GM23248 (cell line): ENCODE results near the gene TAX1BP3. TPM values are rescaled to one million over a fixed set of nuclear protein-coding genes. Genes with fewer than 3 reads are reported as not detected.
A peak's percentile ranks its signal among the peaks of the same experiment; 100 is the strongest.

ENCODE experiments used
- DNase-seq: peaks from one replicate; pipeline ENCODE4 v3.0.0-alpha.2; 2015
- H2AFZ ChIP-seq: fragments of 200-600 bp; sonication (generic); 2 replicates; pipeline ENCODE4 v1.6.1; 2016; ENCODE audit warnings: antibody characterized with exemption
- H3F3A ChIP-seq: fragments of 200-600 bp; sonication (generic); 2 replicates; pipeline ENCODE4 v1.6.1; 2016; ENCODE audit warnings: mild to moderate bottlenecking, antibody characterized with exemption, mixed run types; ENCODE audit not compliant: insufficient read depth
- H3K27ac ChIP-seq: fragments of 200-600 bp; sonication (generic); 2 replicates; pipeline ENCODE4 v1.5.1; 2016; ENCODE audit warnings: mild to moderate bottlenecking
- H3K27me3 ChIP-seq: fragments of 200-600 bp; sonication (generic); replicated peaks from 2 replicates; pipeline ENCODE4 v1.6.1; 2016; ENCODE audit warnings: mild to moderate bottlenecking; ENCODE audit not compliant: insufficient read depth
- H3K36me3 ChIP-seq: fragments of 200-600 bp; sonication (generic); 2 replicates; pipeline ENCODE4 v1.6.1; 2016; ENCODE audit warnings: low read depth, mild to moderate bottlenecking
- H3K4me1 ChIP-seq: fragments of 200-600 bp; sonication (generic); 2 replicates; pipeline ENCODE4 v1.6.1; 2016; ENCODE audit warnings: mild to moderate bottlenecking; ENCODE audit not compliant: insufficient read depth
- H3K4me2 ChIP-seq: fragments of 200-600 bp; sonication (generic); one replicate; pipeline ENCODE4 v1.6.1; 2016; ENCODE audit warnings: mild to moderate bottlenecking; ENCODE audit not compliant: unreplicated experiment
- H3K4me3 ChIP-seq: fragments of 200-600 bp; sonication (generic); 2 replicates; pipeline ENCODE4 v1.5.1; 2016; ENCODE audit warnings: mild to moderate bottlenecking
- H3K79me2 ChIP-seq: fragments of 200-600 bp; sonication (generic); 2 replicates; pipeline ENCODE4 v1.6.1; 2016; ENCODE audit warnings: mild to moderate bottlenecking; ENCODE audit not compliant: insufficient read depth
- H3K9ac ChIP-seq: fragments of 200-600 bp; sonication (generic); 2 replicates; pipeline ENCODE4 v1.6.1; 2016; ENCODE audit warnings: mild to moderate bottlenecking
- H3K9me2 ChIP-seq: fragments of 200-600 bp; sonication (generic); 2 replicates; pipeline ENCODE4 v1.6.1; 2016; ENCODE audit warnings: mixed run types, mild to moderate bottlenecking, moderate library complexity; ENCODE audit not compliant: insufficient read depth
- H3K9me3 ChIP-seq: fragments of 200-600 bp; sonication (generic); one replicate; pipeline ENCODE4 v1.6.1; 2017; ENCODE audit warnings: low read depth
- H4K20me1 ChIP-seq: fragments of 200-600 bp; sonication (generic); 2 replicates; pipeline ENCODE4 v1.6.0; 2016; ENCODE audit not compliant: insufficient read depth
- EZH2 ChIP-seq: fragments of 200-600 bp; sonication (generic); IDR thresholded peaks from 2 replicates; pipeline ENCODE4 v1.6.1; 2018; ENCODE audit warnings: antibody characterized with exemption, mild to moderate bottlenecking; ENCODE audit not compliant: insufficient read depth, poor library complexity, severe bottlenecking
- EZH2phosphoT487 ChIP-seq: fragments of 200-600 bp; sonication (generic); IDR thresholded peaks from 2 replicates; pipeline ENCODE4 v1.6.1; 2018; ENCODE audit warnings: antibody characterized with exemption, moderate library complexity, mild to moderate bottlenecking, low read depth; ENCODE audit not compliant: insufficient read depth
- WGBS, 2 experiments: methylation state at CpG; one replicate each; pipeline ENCODE4 v1.1.6; 2015 to 2017; ENCODE audit warnings: low lambda C conversion rate in 2 of 2, low coverage in 1 of 2; ENCODE audit errors: missing lambda C conversion rate in 2 of 2; 5-methylcytosine and 5-hydroxymethylcytosine counted together
- in situ Hi-C: fragments of 300-500 bp; cut with MboI; formaldehyde crosslinking; loops from 2 replicates; pipeline ENCODE4 v1.15.0; 2020
- polyA plus RNA-seq: library from polyadenylated mRNA; unstranded; fragments of >200 nt; fragmentation: Nextera tagmentation; extraction: Ambion mirVana; gene quantifications from 2 replicates; pipeline ENCODE4 v1.2.1, GENCODE V29; 2016
- total RNA-seq: library from RNA; depleted of rRNA; stranded (reverse); fragments of >200 nt; shearing (Covaris generic); gene quantifications from 2 replicates; pipeline ENCODE4 v1.2.3, GENCODE V29; 2014

Gene TAX1BP3
- total and polyA plus RNA-seq, 2 experiments from 2014 or later, result 331 to 418 TPM

DNA sequence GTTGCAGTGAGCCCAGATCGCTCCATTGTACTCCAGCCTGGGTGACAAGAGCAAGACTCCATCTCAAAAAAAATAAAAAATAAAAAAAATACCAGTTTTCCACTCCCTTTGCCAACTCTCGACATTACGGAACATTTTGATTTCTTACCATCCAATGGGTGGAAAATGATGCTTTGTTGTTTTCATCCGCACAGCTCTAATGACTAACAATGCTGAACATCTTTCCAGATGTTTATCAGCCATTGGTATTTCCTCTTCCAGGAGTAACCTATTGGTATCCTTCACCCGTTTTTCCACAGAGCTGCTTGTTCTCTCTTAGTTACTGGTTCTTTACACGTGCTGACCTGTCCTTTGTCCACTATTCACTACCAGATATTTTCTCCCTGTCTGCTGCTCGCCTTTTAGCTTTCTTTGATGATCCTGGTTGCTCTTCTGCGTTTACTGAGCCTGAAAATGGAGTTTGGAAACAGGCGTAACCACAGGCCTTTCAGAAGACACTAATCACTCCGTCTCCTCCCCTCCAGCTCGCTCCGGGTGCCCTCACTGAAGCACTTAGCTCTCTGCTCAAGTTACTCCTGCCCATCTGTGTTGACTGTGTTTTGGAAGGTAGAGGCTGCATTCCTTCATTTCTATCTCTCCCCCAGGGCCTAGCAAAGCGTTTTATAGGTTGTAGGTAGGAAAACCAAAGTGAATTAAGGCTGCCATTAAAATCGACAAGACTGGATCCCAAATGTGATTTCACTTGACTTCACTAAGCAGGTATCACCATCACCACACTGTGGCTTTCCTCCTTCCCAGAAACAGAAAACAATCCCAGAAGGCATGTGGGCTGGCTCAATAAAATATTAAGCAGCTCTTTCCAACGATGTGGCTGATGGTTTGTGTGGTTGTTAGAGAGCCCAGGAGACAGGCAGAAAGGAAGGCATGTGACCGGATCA is 41.3 kb downstream of the TAX1BP3 start:
- no peaks in the 10 kb centered on the region for H3K4me1 ChIP-seq
- WGBS, 2 experiments, result 86% methylated on average over 16 of the region's 16 CpGs
- no peak overlapping the region for H3K4me3 ChIP-seq
- TF ChIP-seq EZH2phosphoT487 (no peak), EZH2 (no peak)
- H3K79me2 ChIP-seq, result no peaks in the 10 kb centered on the region
- H3K9ac ChIP-seq, result no peak overlapping the region
- in situ Hi-C loops, result loop anchor here (25.0 kb wide), 1 partner anchor 590 kb away; no protein-coding TSS in a partner anchor
- H3K4me2 ChIP-seq, result no peak overlapping the region
- no peaks in the 10 kb centered on the region for H3K27me3 ChIP-seq
- no peaks in the 10 kb centered on the region for H3F3A ChIP-seq
- DNase-seq, result peak; percentile 7
- no peak overlapping the region for H2AFZ ChIP-seq
- H3K9me2 ChIP-seq, result no peaks in the 10 kb centered on the region
- no peaks in the 10 kb centered on the region for H3K9me3 ChIP-seq
- H3K27ac ChIP-seq, result no peak overlapping the region
- no peaks in the 10 kb centered on the region for H3K36me3 ChIP-seq
- H4K20me1 ChIP-seq, result no peaks in the 10 kb centered on the region

GRCh38 chr17:3622977-3623594 is 45.3 kb downstream of the TAX1BP3 start:
- no peaks in the 10 kb centered on the region for H4K20me1 ChIP-seq

DNA sequence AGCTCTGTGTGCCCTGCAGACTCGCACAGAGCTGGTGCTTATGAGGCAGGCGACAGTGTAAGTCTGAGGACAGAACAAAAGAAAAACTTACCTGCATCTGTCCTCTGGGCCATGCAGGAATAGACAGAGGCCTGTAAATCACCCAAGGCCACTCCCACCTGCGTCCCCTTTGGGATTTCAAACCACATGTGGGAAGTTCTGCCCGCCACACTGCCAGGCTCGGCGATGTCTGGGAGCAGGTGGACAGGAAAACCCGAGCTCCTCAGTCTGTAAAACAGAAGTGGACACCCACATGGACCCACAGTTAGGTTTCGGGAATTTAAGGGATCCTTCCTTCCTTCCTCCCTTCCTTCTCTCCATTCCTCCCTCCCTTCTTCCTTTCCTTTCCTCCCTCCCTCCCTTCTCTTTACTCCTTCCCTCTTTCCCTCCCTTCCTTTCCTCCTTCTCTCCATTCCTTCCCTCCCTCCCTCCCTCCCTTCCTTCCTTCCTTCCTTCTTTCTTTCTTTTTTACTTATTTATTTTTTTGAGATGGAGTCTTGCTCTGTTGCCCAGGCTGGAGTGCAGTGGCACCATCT is 47.1 kb downstream of the TAX1BP3 start:
- 91% methylated on average over 8 of the region's 8 CpGs for WGBS, 2 experiments
- Histone ChIP-seq H4K20me1 (no peaks in the 10 kb centered on the region), H3K27ac (no peak overlapping the region), H3K79me2 (no peaks in the 10 kb centered on the region), H3K4me1 (no peaks in the 10 kb centered on the region), H3K4me2 (no peak overlapping the region), H3K27me3 (no peaks in the 10 kb centered on the region), H3K4me3 (no peak overlapping the region), H3K36me3 (peaks cover 17% of the 10 kb centered on the region; the same call in 1 of the 2 replicates), H3K9me3 (no peaks in the 10 kb centered on the region), H2AFZ (no peak overlapping the region), H3F3A (no peaks in the 10 kb centered on the region), H3K9ac (no peak overlapping the region), H3K9me2 (no peaks in the 10 kb centered on the region)
- no peak for TF ChIP-seq EZH2phosphoT487
- TF ChIP-seq EZH2, result no peak
- in situ Hi-C loops, result no loop called here
- no peak for DNase-seq

More at GRCh38 chr17:3622977-3623594, 45.3 kb downstream of the TAX1BP3 start:
- H3K36me3 ChIP-seq, result peaks cover 7% of the 10 kb centered on the region; the same call in 1 of the 2 replicates
- H3K4me3 ChIP-seq, result no peak overlapping the region
- no peak overlapping the region for H3K4me2 ChIP-seq
- H2AFZ ChIP-seq, result no peak overlapping the region
- no peaks in the 10 kb centered on the region for H3K4me1 ChIP-seq
- no peak overlapping the region for H3K27ac ChIP-seq
- DNase-seq, result no peak
- TF ChIP-seq EZH2 (no peak), EZH2phosphoT487 (no peak)
- in situ Hi-C loops, result no loop called here
- H3F3A ChIP-seq, result no peaks in the 10 kb centered on the region
- no peak overlapping the region for H3K9ac ChIP-seq
- no peaks in the 10 kb centered on the region for H3K27me3 ChIP-seq
- no peaks in the 10 kb centered on the region for H3K9me3 ChIP-seq
- no peaks in the 10 kb centered on the region for H3K79me2 ChIP-seq
- no peaks in the 10 kb centered on the region for H3K9me2 ChIP-seq
- 94 to 95% methylated on average over 16 of the region's 16 CpGs for WGBS, 2 experiments

GRCh38 chr17:3615160-3615870 is 53.1 kb downstream of the TAX1BP3 start:
- H3K36me3 ChIP-seq, result peaks cover 24% of the 10 kb centered on the region; the same call in 1 of the 2 replicates
- WGBS, 2 experiments, result 93 to 94% methylated on average over 18 of the region's 18 CpGs
- no peaks in the 10 kb centered on the region for H3K9me2 ChIP-seq
- H3K4me1 ChIP-seq, result no peaks in the 10 kb centered on the region
- H3K27ac ChIP-seq, result no peak overlapping the region
- no peaks in the 10 kb centered on the region for H3F3A ChIP-seq
- no peak overlapping the region for H2AFZ ChIP-seq
- in situ Hi-C loops, result no loop called here
- H3K9me3 ChIP-seq, result no peaks in the 10 kb centered on the region
- H4K20me1 ChIP-seq, result no peaks in the 10 kb centered on the region
- no peak overlapping the region for H3K4me3 ChIP-seq
- H3K4me2 ChIP-seq, result no peak overlapping the region
- no peak overlapping the region for H3K9ac ChIP-seq
- TF ChIP-seq EZH2phosphoT487, result no peak
- no peak for TF ChIP-seq EZH2
- DNase-seq, result no peak
- H3K27me3 ChIP-seq, result no peaks in the 10 kb centered on the region
- H3K79me2 ChIP-seq, result no peaks in the 10 kb centered on the region
